ENCODE measurements around the gene HMCN1. TPM values are rescaled to one million over a fixed set of nuclear protein-coding genes. Genes with fewer than 3 reads are reported as not detected.

Gene HMCN1
- total RNA-seq, 3 donors from 2014 or later, result 2.0 to 8.6 (median 3.4) TPM

- H3K9me3 ChIP-seq, result no peaks in the 10 kb centered on the region
- no peaks in the 10 kb centered on the region for H3K4me1 ChIP-seq (ENCODE audit: low read depth)
- no peak overlapping the region for H3K4me3 ChIP-seq
- ATAC-seq (no peak), DNase-seq (no peak)
- H3K36me3 ChIP-seq (ENCODE audit: low read depth), result no peaks in the 10 kb centered on the region
- intact Hi-C loops (cut with DNase I, micrococcal nuclease), result no loop called here
- no peak for TF ChIP-seq CTCF (IDR thresholded peaks at IDR 0.05)
Observed at GRCh38 chr1:185957441-185958363, 223.5 kb downstream of the HMCN1 start.

GRCh38 chr1:185960422-185961321 lies 226.5 kb downstream of the HMCN1 start:
- no peak for TF ChIP-seq CTCF (IDR thresholded peaks at IDR 0.05)
- Histone ChIP-seq H3K36me3 (ENCODE audit: low read depth) (no peaks in the 10 kb centered on the region), H3K4me3 (no peak overlapping the region), H3K4me1 (ENCODE audit: low read depth) (no peaks in the 10 kb centered on the region), H3K9me3 (no peaks in the 10 kb centered on the region)
- DNase-seq (peak in 1 of 3 donors; percentile 9), ATAC-seq (no peak)
- intact Hi-C loops (cut with DNase I, micrococcal nuclease), result no loop called here

GRCh38 chr1:185961664-185962063 lies 227.5 kb downstream of the HMCN1 start:
- H3K4me3 ChIP-seq, result no peak overlapping the region
- intact Hi-C loops (cut with DNase I, micrococcal nuclease), result no loop called here
- H3K9me3 ChIP-seq, result no peaks in the 10 kb centered on the region
- H3K36me3 ChIP-seq (ENCODE audit: low read depth), result no peaks in the 10 kb centered on the region
- DNase-seq (no peak), ATAC-seq (no peak)
- TF ChIP-seq CTCF (IDR thresholded peaks at IDR 0.05), result no peak
- no peaks in the 10 kb centered on the region for H3K4me1 ChIP-seq (ENCODE audit: low read depth)

- H3K36me3 ChIP-seq (ENCODE audit: low read depth), result no peaks in the 10 kb centered on the region
- H3K9me3 ChIP-seq, result no peaks in the 10 kb centered on the region
- no peaks in the 10 kb centered on the region for H3K4me1 ChIP-seq (ENCODE audit: low read depth)
- no peak for DNase-seq
- no peak overlapping the region for H3K4me3 ChIP-seq
- intact Hi-C loops (cut with DNase I, micrococcal nuclease), result no loop called here
- ATAC-seq, result no peak
- no peak for TF ChIP-seq CTCF (IDR thresholded peaks at IDR 0.05)
Observed at GRCh38 chr1:185964946-185965345, 230.8 kb downstream of the HMCN1 start.

GRCh38 chr1:185965870-185966269 lies 231.7 kb downstream of the HMCN1 start:
- Histone ChIP-seq H3K4me1 (ENCODE audit: low read depth) (no peaks in the 10 kb centered on the region), H3K9me3 (no peaks in the 10 kb centered on the region), H3K36me3 (ENCODE audit: low read depth) (no peaks in the 10 kb centered on the region), H3K4me3 (no peak overlapping the region)
- TF ChIP-seq CTCF (IDR thresholded peaks at IDR 0.05), result no peak
- no peak for DNase-seq
- intact Hi-C loops (cut with DNase I, micrococcal nuclease), result no loop called here
- no peak for ATAC-seq

All from mucosa of descending colon (tissue), 3 donors.